NCI-H526 (cell line): Measurements from ENCODE around the gene TIAM1.

ENCODE experiments used
- DNase-seq, 2 experiments: peaks; one replicate each; lab custom pipeline; 2025; lab: John Stamatoyannopoulos, UW

TIAM1 gene

DNA sequence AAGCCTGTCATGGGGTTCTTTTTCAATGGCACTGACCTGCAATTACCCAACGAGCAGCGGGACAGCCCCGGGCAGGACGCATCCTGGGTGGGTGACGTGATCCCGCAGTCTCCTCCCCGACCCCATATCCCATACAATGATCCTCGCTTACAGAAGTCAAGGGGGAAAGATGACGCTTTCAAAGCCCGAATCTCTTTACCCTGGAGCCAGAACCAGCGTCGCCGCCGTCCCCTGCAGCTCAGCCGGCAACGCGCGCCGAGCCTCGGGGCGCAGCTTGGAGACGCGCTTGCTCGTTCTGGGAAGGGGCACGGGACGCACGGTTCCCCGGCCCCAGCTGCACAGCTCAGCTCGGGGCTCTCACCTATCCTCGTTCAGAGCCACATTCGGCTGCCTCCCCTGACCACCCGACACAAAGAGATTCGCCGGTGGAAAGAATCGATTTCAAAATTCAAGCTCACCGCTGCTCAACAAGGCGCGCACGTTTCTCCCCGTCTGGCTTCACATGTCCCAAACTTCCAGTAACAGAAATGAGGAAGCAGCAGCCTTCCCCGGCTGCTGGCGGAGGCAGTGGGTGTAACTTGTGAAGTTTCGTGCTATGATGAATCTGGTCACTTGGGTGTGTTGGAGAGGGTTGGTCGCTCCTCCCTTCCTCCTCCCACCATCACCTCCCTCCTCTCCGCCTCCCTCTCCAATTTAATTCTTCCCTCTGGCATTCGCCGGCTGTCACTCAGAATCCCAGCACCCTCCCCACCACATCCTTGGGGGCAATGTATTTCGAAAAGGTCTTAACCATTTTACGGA, at the start of gene TIAM1:
Gene TIAM1, minus strand, starts transcription at position 582 of the 801 bp plus-strand sequence. CDS start 77,289 bp downstream, outside the sequence.
- DNase-seq: peak in 1 of 2 experiments; percentile 43

DNA sequence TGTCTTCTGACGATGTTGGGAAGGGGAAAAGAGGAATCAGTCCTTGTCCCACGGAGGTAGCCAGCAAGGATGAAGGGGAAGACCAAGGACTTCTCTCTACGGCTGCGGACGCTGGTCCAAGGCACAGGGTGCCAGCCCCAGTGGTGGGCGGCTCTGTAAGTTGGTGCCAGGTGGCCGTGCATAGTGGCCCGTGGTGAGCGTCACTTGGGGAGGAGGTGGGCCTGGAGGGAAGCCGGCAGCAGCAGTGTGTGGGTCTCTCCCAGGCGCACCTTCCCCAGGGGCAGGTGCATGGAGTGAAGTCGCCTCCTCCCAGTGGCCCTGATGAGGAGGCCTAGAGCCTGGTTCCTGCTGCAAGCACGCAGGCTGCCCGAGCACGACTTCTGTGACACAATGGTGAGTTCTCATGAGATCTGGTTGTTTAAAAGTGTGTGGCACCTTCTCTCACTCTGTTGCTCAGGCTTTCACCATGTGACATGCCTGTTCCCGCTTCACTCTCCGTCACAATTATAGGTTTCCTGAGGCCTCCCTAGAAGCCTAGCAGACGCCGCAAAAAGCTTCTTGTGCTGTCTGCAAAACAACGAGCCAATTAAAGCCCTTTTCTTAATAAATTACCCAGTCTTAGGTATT, 43.6 kb upstream of the TIAM1 start:
- DNase-seq: no peak

DNA sequence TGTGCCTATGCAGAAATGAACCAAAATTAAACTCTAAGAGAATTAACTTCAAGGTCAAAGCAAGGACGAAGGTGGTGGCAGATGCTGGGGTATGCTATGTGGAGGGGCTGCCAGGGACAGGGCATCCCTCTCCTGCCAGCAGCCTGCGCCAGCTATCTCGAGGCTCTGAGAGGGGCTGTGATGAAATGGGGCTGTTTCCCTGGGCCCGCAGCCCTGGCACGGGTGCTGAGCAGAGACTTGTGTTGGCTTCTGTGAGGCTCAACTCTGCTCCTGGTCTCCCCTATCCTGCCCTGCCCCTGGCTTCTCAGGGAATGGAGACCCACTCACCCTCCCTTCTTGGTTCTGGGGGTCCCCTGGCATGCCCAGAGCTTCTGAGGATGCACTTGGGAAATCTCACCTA, 41.9 kb upstream of the TIAM1 start:
- no peak for DNase-seq

DNA sequence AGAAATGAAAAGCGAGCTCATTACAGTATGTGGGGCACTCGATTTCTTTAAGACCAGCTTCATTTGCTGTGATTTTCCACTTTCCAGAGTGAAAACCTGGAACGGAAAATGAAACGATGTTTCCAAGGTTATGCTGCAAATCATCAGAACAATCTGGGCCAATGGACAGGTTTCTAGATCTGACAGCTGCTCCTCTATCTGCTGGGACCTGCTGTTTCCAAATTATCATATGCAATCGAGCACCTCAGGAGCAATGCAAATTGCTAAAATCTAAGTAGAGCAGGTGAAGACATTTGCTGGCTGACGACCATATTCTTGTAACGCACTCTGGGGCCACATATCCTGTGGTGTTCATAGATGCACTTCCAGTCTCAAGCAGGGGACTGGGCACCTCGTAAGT, 39.7 kb upstream of the TIAM1 start:
- peak in 1 of 2 experiments; percentile 56 for DNase-seq

GRCh38 chr21:31382060-31382459, 38.0 kb upstream of the TIAM1 start:
- DNase-seq: no peak

GRCh38 chr21:31376301-31376700, 32.2 kb upstream of the TIAM1 start:
- no peak for DNase-seq

DNA sequence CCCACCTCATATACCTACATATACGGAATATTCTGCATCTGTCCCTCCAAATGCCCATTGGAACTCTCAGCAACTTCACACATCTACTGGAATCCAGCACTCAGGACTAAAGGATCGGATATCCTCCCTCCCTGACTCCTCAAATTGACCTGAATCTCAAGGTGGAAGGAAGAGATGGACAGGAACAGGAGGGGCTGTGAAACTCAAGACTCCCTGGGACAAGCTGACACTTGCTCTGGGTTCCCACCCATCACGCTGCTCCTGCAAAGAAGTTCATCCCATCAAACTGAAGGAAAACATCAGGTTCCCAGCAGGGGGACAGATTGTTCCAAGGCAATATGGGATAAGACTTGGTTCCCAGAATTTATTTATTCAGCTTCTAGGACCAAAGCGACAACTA, 30.3 kb upstream of the TIAM1 start:
- DNase-seq: no peak

DNA sequence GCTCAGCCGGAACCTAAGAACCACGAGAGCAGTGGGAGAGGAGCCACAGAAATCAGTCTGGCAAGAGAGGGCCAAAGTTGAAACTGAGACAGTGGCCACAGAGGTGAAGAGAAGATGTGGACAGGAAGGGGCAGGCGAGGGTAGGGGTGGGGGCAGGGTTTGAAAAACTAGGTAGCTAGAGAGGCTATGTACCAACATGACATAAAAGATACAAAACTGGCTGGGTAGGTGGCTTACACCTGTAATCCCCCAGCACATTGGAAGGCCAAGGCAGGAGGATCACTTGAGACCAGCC, 28.4 kb upstream of the TIAM1 start:
- no peak for DNase-seq

DNA sequence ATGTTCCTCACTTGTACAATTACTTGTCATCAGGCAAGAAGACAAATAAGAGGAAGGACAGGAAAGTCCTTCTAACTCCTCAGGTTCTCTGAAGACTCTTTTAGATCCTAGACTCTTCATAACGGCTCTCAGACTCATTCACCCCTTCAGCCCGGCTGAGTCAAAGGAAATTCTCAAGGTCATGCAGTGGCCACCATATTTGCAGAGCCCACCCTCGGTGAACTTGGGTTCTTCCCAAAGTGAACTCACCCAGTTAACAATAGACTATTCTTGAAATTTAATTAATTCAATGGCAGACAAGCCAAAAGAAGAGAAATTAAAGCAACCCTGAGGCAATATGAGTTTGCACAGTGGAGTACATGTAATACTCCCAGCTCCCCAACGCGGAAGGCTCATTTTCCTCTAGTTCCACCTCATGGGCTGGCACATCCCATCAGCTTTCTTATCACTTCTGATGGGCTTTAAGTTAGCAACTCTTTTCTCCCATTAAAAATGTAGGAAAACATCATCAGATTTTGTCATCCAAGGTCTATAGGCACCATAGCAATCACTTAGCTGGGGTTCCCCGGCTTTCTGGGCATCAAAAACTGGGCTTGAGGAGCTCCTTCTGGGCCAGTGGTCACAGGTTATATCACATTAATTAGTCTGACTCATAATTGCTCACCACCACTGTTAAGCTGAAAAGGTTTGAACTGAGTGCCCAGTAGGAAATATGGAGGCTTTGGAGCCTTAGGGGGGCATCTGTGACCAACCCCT, 27.8 kb upstream of the TIAM1 start:
- DNase-seq: no peak

DNA sequence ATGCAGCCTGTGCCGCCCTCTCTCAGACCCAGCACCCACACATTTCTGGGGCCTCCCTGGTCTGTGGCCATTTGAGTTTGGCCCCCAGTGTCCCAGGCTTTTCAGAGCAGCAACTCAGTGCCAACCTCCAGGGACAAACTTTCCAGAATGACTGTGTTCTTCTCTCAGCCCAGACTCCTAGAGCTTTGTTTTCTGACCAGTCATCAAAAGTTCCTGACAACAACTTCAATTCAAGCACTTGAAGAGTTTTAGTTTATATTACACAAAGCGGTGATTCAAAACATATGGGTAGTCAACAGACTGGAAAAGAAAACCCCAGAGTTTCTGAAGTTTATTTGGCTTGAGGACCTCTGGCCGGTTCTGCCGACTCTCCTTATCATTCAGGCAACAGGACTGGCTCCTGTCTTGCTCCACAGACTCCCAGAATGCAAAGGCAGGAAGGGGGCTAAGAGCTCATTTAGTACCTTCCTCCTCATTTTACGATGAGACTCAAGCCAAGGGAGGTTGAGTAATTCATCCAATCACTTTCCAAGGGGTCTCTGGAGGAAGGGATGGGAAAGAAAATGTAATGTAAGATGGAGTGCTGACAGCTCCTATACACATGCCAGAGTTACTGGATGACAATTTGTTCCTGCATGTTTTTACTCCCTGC, 27.0 kb upstream of the TIAM1 start:
- DNase-seq: no peak

GRCh38 chr21:31370281-31370892, 26.3 kb upstream of the TIAM1 start:
- DNase-seq: no peak

- no peak for DNase-seq
Observed at GRCh38 chr21:31368361-31368760, 24.3 kb upstream of the TIAM1 start.

- no peak for DNase-seq
Observed at GRCh38 chr21:31367801-31368200, 23.7 kb upstream of the TIAM1 start.

DNA sequence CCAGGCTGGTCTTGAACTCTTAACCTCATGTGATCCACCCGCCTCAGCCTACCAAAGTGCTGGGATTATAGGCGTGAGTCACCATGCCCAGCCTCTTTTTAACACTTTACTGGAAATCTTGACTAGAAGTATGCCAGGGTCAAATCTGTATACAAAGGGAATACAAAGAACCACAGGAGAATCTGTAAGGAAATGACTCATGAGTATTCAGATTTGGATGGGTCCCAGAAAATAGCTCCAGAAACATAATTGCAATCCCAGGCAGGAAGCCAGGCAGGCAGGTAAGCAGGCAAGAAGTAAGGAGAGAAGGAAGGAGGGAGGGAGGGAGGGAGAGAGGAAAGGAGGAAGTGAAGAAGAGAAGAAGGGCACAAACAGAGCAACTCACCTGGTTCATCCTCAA, 22.8 kb upstream of the TIAM1 start:
- DNase-seq: no peak

GRCh38 chr21:31364253-31364945, 20.3 kb upstream of the TIAM1 start:
- DNase-seq: no peak

- no peak for DNase-seq
Observed at GRCh38 chr21:31363720-31364119, 19.7 kb upstream of the TIAM1 start.

DNA sequence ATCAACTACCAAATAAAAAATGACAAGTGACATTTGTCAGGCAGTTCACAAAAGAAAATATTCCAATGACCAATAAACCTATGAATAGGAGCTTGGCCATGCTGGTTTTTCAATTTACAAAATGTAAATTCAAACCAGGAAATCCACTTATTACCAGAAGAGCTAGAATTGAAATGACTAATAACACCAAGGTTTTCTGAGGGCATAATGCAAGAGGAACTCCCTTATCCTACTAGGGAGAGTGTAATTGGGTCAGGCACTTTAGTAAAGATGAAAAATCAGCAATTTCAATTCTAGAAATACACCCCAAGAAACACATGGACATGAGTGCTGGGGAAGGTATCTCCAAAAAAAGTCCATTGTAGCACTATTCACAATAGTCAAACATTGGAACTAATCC, 16.7 kb upstream of the TIAM1 start:
- DNase-seq: no peak

DNA sequence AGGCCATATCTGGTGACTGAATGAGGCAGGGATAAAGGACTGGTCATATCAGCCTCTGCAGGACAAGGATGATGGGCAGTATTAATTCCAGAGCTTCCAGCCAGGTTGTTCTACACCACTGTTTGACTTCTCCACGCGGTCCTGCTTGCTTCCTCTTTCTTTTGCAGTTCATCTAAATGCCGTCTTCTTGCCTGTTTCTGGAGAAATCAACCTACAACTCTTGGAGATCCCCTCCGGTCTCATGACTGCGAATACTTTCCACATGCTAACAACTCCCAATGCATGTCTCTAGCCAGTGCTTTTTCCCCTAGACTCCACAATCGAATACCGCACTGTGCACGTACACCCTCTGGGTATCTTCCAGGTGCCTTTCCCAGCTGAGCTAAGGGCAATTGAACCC, 14.1 kb upstream of the TIAM1 start:
- no peak for DNase-seq

- no peak for DNase-seq
Observed at GRCh38 chr21:31356440-31356839, 12.4 kb upstream of the TIAM1 start.

GRCh38 chr21:31354604-31355443, 10.8 kb upstream of the TIAM1 start:
- DNase-seq: no peak

DNA sequence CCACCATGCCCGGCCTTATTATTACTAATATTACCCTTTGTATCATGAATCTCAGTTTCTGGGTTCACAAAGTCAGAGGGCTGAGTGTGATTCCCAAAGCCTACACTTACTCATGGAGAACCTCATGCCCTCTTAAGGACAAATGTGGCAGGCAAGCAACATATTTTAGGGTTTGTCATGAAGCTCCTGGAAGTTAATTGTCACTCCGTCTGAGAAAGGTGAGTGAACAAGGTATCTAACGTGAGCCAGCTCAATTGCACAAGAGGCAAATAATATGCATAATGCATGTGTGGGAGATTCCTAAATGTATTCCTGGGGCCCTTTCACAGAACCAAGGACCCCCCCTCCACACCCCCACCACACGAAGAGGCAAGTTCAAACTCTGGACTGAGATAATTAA, 10.1 kb upstream of the TIAM1 start:
- no peak for DNase-seq
